Esophagus muscularis mucosa (tissue), 4 donors: ENCODE data around the gene VAMP8. TPM values are rescaled to one million over a fixed set of nuclear protein-coding genes. Genes with fewer than 3 reads are reported as not detected.

Experiments used
- DNase-seq: peaks from one replicate; pipeline ENCODE4 v3.0.0-alpha.2; 2017; ENCODE audit errors: extremely low spot score
- H3K27ac ChIP-seq, 4 donors: fragments of 200-600 bp; sonication (generic); replicated peaks in 1 of 4; 1 replicate in 3 of 4; 2 replicates in 1 of 4; pipeline ENCODE4 v1.5.1; 2016 to 2019; ENCODE audit warnings: mild to moderate bottlenecking in 1 of 4
- H3K27me3 ChIP-seq, 4 donors: fragments of 200-600 bp; sonication (generic); one replicate each; pipeline versions ENCODE4 v1.5.1 to v1.6.0; 2016 to 2019
- H3K36me3 ChIP-seq, 4 donors: fragments of 200-600 bp; sonication (generic); one replicate each; pipeline ENCODE4 v1.5.1; 2016 to 2019
- H3K4me1 ChIP-seq, 4 donors: fragments of 200-600 bp; sonication (generic); one replicate each; pipeline ENCODE4 v1.5.1; 2016 to 2019
- H3K4me3 ChIP-seq, 4 donors: fragments of 200-600 bp; sonication (generic); 1 replicate in 2 of 4; 2 replicates in 2 of 4; pipeline ENCODE4 v1.5.1; 2016 to 2019; ENCODE audit warnings: mild to moderate bottlenecking in 4 of 4, moderate library complexity in 1 of 4
- H3K9me3 ChIP-seq, 4 donors: fragments of 200-600 bp; sonication (generic); 1 replicate in 3 of 4; 2 replicates in 1 of 4; pipeline ENCODE4 v1.5.1; 2016 to 2019
- EP300 ChIP-seq: sonication (generic); formaldehyde crosslinking; IDR thresholded peaks from one replicate; pipeline ENCODE4 v1.6.1; 2017; ENCODE audit warnings: antibody characterized with exemption
- POLR2A ChIP-seq: fragments of 450-650 bp; IDR thresholded peaks from one replicate; pipeline ENCODE4 v1.6.1; 2017; ENCODE audit warnings: antibody characterized with exemption, moderate library complexity, mild to moderate bottlenecking, low read depth
- POLR2AphosphoS5 ChIP-seq, 2 donors: sonication (generic); formaldehyde crosslinking; IDR thresholded peaks; one replicate each; pipeline ENCODE4 v1.6.1; 2017; ENCODE audit warnings: antibody characterized with exemption in 2 of 2
- WGBS: methylation state at CpG from one replicate; pipeline ENCODE4 v1.1.5; 2018; 5-methylcytosine and 5-hydroxymethylcytosine counted together
- intact Hi-C: fragments of 100-400 bp; cut with DNase I; formaldehyde crosslinking; loops from one replicate; pipeline ENCODE4 v1.15.1; 2023
- total RNA-seq, 4 donors: library from RNA; depleted of rRNA; stranded (reverse); fragments of >200 nt; gene quantifications; one replicate each; pipeline versions ENCODE4 v1.1.0 to v1.2.1, GENCODE V29; 2016
- TF ChIP-seq, protein P1 (sequence below), 3 experiments: fragments of 200-600 bp in 2 of 3; fragments of 450-650 bp in 1 of 3; sonication (generic) in 2 of 3; IDR thresholded peaks; one replicate each; pipeline ENCODE4 v1.5.1; 2017 to 2019; ENCODE audit warnings: antibody characterized with exemption in 3 of 3, mild to moderate bottlenecking in 2 of 3, moderate library complexity in 1 of 3

Gene VAMP8
- total RNA-seq, 4 donors from 2014 or later: 4.8 to 15.6 (median 8.3) TPM

DNA sequence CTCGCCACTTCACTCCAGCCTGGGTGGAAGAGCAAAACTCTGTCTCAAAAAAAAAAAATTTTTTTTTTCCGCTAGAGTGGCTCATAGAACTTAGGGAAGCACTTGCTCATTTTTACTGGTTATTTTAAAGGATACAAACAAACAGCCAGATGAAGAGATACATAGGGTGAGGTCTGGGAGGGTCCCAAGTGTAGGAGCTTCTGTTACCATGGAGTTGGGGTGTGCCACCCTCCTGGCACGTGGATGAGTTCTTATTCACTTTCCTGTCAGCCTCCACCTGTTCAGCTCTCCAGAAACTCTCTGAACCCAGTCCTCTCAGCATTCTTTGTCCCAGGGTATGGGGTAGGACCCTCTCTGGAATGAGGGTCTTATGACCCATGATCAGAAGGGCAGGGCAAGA lies 43.3 kb upstream of the VAMP8 start:
- Histone ChIP-seq H3K27me3 (no peaks in the 10 kb centered on the region), H3K27ac (no peak overlapping the region), H3K4me1 (peaks cover 10 to 29% (median 20%) of the 10 kb centered on the region in 4 donors), H3K4me3 (no peak overlapping the region), H3K9me3 (no peaks in the 10 kb centered on the region), H3K36me3 (no peaks in the 10 kb centered on the region)
- no peak for TF ChIP-seq POLR2A
- TF ChIP-seq POLR2AphosphoS5 (IDR thresholded peaks at IDR 0.05): no peak
- no peak for TF ChIP-seq EP300
- TF ChIP-seq, protein P1, sequence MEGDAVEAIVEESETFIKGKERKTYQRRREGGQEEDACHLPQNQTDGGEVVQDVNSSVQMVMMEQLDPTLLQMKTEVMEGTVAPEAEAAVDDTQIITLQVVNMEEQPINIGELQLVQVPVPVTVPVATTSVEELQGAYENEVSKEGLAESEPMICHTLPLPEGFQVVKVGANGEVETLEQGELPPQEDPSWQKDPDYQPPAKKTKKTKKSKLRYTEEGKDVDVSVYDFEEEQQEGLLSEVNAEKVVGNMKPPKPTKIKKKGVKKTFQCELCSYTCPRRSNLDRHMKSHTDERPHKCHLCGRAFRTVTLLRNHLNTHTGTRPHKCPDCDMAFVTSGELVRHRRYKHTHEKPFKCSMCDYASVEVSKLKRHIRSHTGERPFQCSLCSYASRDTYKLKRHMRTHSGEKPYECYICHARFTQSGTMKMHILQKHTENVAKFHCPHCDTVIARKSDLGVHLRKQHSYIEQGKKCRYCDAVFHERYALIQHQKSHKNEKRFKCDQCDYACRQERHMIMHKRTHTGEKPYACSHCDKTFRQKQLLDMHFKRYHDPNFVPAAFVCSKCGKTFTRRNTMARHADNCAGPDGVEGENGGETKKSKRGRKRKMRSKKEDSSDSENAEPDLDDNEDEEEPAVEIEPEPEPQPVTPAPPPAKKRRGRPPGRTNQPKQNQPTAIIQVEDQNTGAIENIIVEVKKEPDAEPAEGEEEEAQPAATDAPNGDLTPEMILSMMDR (IDR thresholded peaks at IDR 0.05): no peak
- WGBS: 77% methylated on average over 3 of the region's 3 CpGs
- no peak for DNase-seq
- intact Hi-C loops: no loop called here

DNA sequence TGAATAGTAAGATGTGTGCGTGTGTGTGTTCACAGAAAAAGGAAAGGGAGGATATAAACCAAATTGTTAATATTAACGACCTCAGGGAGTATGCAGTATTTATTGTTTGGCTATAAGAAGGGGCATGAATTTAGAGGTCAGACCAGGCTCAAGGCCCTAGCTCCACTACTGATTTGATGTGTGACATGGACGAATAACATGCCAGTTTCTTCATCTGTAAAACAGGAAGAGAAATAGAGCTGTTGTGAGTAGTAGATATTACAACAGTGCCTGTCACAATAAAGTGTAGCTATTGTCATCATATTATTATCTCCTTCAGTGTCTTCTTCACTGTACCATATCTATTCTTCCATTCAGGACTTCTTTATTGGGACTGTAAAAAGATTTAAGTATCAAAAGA lies 42.5 kb upstream of the VAMP8 start:
- H3K9me3 ChIP-seq: no peaks in the 10 kb centered on the region
- peak overlapping the region in 2 of 4 donors; percentile 99 to 100 for H3K27ac ChIP-seq
- no peak for DNase-seq
- no peaks in the 10 kb centered on the region for H3K36me3 ChIP-seq
- WGBS: 78% methylated on average over 3 of the region's 3 CpGs
- H3K4me3 ChIP-seq: no peak overlapping the region
- intact Hi-C loops: no loop called here
- H3K4me1 ChIP-seq: peaks cover 10 to 29% (median 20%) of the 10 kb centered on the region in 4 donors
- no peaks in the 10 kb centered on the region for H3K27me3 ChIP-seq
- TF ChIP-seq, protein P1 (IDR thresholded peaks at IDR 0.05): no peak
- TF ChIP-seq POLR2AphosphoS5 (IDR thresholded peaks at IDR 0.05): no peak
- TF ChIP-seq POLR2A: no peak
- TF ChIP-seq EP300: no peak

DNA sequence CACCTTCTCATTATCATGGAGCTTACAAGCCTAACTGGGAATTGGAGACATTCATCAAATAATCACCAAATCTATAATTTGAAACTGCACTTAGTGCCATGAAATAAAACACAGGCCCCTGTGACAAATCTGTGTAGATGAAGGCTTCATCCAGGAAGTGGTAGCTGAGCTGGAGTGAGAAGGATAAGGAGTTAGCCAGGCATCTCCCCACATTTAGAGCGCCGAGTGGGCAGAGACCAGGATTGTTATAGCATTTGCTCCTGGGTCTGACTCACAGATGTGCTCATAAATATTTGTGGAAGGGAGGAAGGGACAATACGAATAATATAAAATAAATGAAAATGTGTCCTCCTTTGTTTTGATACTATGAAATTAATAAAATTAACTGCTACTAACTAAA lies 40.9 kb upstream of the VAMP8 start:
- 57% methylated on average over 3 of the region's 3 CpGs for WGBS
- Histone ChIP-seq H3K9me3 (no peaks in the 10 kb centered on the region), H3K4me1 (peaks cover 20 to 41% (median 31%) of the 10 kb centered on the region in 4 donors), H3K4me3 (no peak overlapping the region), H3K36me3 (peaks cover 2 to 8% (median 7%) of the 10 kb centered on the region in 4 donors), H3K27me3 (no peaks in the 10 kb centered on the region), H3K27ac (peak overlapping the region; percentile 97 to 100 (median 98))
- no peak for TF ChIP-seq EP300
- peak in 1 of 2 donors; percentile 8 for TF ChIP-seq POLR2AphosphoS5 (IDR thresholded peaks at IDR 0.05)
- DNase-seq: no peak
- intact Hi-C loops: no loop called here

DNA sequence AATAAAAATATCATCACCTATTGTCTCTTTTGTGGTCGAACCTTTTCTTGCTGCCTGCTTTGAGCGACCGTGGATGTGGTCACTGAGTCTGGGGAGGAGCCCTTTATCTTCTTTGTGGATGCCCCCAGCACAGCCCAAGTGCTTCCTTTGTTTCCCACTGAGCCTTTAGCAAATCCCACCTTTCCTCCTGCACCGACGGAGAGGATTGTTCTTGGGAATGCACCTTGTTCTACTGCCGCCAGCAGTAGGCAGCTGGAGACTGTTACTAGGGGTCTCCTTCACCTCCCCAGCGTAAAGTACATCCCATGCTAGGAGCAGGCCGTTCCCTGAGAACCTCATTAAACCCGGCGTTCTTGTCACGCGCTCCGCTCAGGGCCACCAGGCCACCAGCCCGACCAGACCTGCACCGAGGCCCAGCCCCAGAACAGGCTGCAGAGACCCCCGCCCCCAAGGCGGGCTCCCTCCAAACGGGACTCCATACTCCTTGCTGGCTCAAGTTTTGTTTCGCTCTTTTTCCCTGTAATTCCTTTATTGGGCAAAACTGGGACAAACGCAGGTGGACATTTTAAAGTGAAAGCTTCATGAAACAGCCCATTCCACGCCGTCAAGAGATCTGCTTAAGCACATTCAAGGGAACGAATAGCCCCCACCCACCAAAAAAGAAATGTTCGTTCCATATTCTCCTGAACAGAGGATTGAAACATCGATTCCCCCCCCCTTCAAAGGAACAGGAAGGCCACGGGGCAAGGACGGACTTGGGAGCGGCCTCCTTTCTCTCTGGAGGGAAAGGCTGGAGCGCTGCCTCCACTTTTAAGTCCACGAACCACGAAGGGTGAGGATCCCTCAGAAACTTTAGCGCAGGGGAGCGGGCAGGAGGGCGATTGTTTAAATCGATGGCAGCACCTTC lies 39.5 kb upstream of the VAMP8 start:
- no peak for DNase-seq
- Histone ChIP-seq H3K27me3 (no peaks in the 10 kb centered on the region), H3K4me3 (peak overlapping the region; percentile 85 to 95 (median 88)), H3K4me1 (peaks cover 34 to 55% (median 45%) of the 10 kb centered on the region in 4 donors), H3K9me3 (no peaks in the 10 kb centered on the region), H3K36me3 (peaks cover 16 to 22% (median 21%) of the 10 kb centered on the region in 4 donors), H3K27ac (peak overlapping the region; percentile 97 to 100 (median 98))
- TF ChIP-seq EP300 (no peak), POLR2AphosphoS5 (IDR thresholded peaks at IDR 0.05) (peak; percentile 52 to 82)
- TF ChIP-seq, protein P1 (IDR thresholded peaks at IDR 0.05): peak; percentile 7 to 23 (median 11)
- intact Hi-C loops: no loop called here
- WGBS: under 1% methylated on average over 29 of the region's 35 CpGs

DNA sequence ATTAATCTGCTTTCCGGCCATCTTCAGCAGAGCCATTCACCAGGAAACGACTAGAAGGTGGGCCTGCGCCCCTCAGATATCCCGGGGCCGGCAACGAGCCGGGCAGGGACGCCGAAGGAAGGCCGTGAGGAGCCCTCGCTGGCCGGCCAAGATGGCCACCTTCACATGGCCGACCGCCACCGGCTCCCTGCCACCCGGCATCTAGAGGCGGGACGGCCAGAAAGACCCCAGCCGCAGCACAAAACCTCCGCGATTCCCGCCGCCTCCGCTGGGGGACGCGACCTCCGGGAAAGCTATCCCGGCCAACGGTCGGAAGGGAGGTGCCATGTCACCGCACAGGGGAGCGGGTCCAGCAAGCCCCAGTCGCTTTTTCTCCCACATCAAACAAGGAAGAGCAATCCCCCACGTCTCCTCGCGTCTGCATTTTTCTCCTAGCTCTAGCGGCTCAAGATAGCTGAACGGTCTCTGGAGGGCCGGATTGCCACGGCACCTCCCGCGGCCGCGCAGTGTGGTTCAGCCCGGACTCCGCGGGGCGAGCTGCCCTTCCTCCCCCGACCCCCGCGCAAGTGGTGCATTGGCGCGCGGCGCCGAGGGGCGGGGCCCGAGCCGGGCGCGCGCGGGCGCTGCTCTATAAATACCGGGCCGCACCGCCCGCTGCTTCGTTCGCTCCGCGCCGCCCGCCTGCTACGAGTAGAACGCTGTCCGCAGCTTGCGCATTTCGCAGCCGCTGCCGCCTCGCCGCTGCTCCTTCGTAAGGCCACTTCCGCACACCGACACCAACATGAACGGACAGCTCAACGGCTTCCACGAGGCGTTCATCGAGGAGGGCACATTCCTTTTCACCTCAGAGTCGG lies 38.7 kb upstream of the VAMP8 start, which contains the start of gene MAT2A:
Gene MAT2A (plus strand): TSS at position 662 of the 854 bp plus-strand sequence. CDS start 120 bp downstream, at position 782.
- H3K27ac ChIP-seq: peak within 1 kb of the TSS; percentile 97 to 100 (median 98)
- peaks cover 43 to 63% (median 54%) of the 10 kb centered on the region in 4 donors for H3K4me1 ChIP-seq
- peak; percentile 99 for DNase-seq
- H3K27me3 ChIP-seq: no peaks in the 10 kb centered on the region
- TF ChIP-seq, protein P1 (IDR thresholded peaks at IDR 0.05): peak; percentile 63 to 78 (median 72)
- peak; percentile 91 to 99 for TF ChIP-seq POLR2AphosphoS5 (IDR thresholded peaks at IDR 0.05)
- peak; percentile 100 for TF ChIP-seq POLR2A
- no peak for TF ChIP-seq EP300
- intact Hi-C loops: no loop called here
- WGBS: under 1% methylated on average over 23 of the region's 92 CpGs
- H3K36me3 ChIP-seq: peaks cover 25 to 31% (median 30%) of the 10 kb centered on the region in 4 donors
- H3K9me3 ChIP-seq: no peaks in the 10 kb centered on the region
- H3K4me3 ChIP-seq: peak within 1 kb of the TSS; percentile 85 to 95 (median 88)
